Frontal cortex (tissue), 4 donors: ENCODE data around the gene ADD2. TPM values are rescaled to one million over a fixed set of nuclear protein-coding genes. Genes with fewer than 3 reads are reported as not detected.
"Not testable (repeated sequence)": the region's sequence is repeated elsewhere in the genome, so short reads cannot be mapped to it uniquely, and the experiment has no call there.

Source experiments
- DNase-seq, 2 donors: peaks; one replicate each; pipeline ENCODE4 v3.0.0; 2012; ENCODE audit warnings: low spot score in 2 of 2
- FAIRE-seq: peaks from 2 replicates; lab custom pipeline; 2012; peaks lifted over from hg19 to GRCh38; lab: Jason Lieb, UNC
- total RNA-seq: library from RNA; depleted of rRNA; stranded (reverse); fragments of >200 nt; gene quantifications from one replicate; pipeline ENCODE4 v1.2.3, GENCODE V29; 2014
- donor health status: control.
- donor health status: control.
- donor health status: control.

Gene ADD2
- total RNA-seq, 1 donor from 2014 or later: 291 TPM

DNA sequence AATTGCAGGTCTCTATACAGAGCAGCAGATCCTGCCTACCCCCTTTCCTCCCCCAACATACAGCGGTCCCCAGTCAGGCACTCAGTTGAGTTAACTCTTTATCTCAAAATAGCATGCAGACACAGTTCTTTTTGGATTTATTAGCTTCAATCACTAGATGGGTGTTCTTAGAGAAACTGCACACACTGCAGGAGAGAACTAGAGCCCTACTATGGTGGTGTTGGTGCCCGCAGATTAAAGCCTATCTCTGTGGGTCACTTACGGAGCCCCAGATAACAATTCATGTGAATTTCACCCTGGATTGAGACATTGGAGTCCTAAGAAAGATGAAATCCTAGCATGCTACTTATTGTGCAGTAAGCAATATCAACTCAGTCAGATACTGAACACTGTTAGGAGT is 11.9 kb downstream of the ADD2 start:
- DNase-seq (no peak), FAIRE-seq (no peak)

GRCh38 chr2:70753902-70754301 is 14.1 kb downstream of the ADD2 start:
- no peak for DNase-seq
- no peak for FAIRE-seq

GRCh38 chr2:70753031-70753430 is 15.0 kb downstream of the ADD2 start:
- FAIRE-seq: no peak
- DNase-seq: no peak

GRCh38 chr2:70752396-70752795 is 15.6 kb downstream of the ADD2 start:
- no peak for FAIRE-seq
- DNase-seq: no peak

DNA sequence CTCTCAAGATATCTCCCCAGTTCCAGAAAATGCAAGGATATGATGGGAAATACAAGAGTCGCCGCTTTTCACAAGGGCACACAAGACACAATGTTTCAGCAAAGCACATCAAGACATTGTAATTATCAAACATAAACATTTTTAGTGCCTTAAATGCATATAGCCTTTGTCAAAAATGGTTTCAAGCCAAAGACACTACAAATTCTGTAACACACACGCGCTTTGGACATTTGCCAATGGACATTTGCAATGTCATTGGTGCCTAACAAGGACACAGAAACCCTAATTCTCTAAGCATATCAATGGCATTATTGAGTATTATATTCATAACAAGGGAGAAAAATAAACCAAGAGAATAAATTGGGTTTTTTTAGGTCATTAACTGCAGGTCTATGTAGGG is 16.1 kb downstream of the ADD2 start:
- FAIRE-seq: no peak
- no peak for DNase-seq

GRCh38 chr2:70750320-70750719 is 17.7 kb downstream of the ADD2 start:
- FAIRE-seq (no peak), DNase-seq (no peak)

- no peak for FAIRE-seq
- no peak for DNase-seq
Measured at GRCh38 chr2:70748002-70748784, 19.8 kb downstream of the ADD2 start.

DNA sequence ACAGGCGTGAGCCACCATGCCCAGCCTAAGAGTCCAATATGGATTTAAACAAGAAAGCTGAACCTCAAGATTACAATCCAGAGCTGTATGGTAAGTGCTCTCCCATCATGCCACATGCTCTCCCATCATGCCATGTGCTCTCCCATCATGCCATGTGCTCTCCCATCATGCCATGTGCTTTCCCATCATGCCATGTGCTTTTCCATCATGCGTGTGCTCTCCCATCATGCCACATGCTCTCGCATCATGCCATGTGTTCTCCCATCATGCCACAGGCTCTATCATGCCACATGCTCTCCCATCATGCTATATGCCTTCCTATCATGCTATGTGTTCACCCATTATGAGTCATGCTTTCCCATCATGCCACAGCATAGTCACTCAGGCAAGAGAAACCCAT is 20.7 kb downstream of the ADD2 start:
- DNase-seq (no peak), FAIRE-seq (no peak)

GRCh38 chr2:70746094-70746974 is 21.7 kb downstream of the ADD2 start:
- FAIRE-seq (no peak), DNase-seq (no peak)

GRCh38 chr2:70745276-70745825 is 22.6 kb downstream of the ADD2 start:
- FAIRE-seq: no peak

GRCh38 chr2:70744397-70744796 is 23.6 kb downstream of the ADD2 start:
- DNase-seq (no peak), FAIRE-seq (no peak)

More at GRCh38 chr2:70745276-70745825, 22.6 kb downstream of the ADD2 start:
- DNase-seq: no peak

- FAIRE-seq (no peak), DNase-seq (no peak)
Measured at GRCh38 chr2:70743677-70744076, 24.3 kb downstream of the ADD2 start.

DNA sequence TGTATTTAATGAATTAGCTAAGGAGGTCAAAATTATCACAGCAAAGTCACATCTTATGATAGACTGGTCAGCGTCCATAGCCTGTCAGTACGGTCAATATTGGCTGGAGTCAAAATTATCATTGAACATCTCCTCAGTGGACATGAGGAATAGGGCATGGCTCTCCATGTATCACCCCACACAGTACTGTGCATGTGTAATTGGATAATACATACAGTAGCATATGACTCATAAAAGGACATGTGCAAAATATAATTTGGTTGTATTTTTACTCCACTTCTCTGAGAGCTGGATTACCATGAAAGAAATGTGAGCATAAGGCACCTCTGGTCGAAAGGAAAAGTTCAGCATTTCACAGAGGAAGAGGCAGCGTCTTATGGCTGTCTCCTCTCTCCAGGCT is 24.9 kb downstream of the ADD2 start:
- FAIRE-seq: no peak
- DNase-seq: no peak

DNA sequence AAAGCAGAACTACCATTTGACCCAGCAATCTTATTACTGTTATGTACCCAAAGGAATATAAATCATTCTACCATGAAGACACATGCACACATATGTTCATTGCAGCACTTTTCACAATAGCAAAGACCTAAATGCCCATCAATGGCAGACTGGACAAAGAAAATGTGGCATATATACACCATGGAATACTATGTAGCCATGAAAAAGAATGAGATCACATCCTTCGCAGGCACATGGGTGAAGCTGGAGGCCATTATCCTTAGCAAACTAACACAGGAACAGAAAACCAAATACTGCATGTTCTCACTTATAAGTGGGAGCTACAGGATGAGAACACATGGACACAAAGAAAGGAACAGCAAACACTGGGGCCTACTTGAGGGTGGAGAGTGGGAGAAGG is 28.5 kb downstream of the ADD2 start:
- not testable (repeated sequence) for FAIRE-seq, DNase-seq

GRCh38 chr2:70738159-70738558 is 29.8 kb downstream of the ADD2 start:
- FAIRE-seq: no peak

DNA sequence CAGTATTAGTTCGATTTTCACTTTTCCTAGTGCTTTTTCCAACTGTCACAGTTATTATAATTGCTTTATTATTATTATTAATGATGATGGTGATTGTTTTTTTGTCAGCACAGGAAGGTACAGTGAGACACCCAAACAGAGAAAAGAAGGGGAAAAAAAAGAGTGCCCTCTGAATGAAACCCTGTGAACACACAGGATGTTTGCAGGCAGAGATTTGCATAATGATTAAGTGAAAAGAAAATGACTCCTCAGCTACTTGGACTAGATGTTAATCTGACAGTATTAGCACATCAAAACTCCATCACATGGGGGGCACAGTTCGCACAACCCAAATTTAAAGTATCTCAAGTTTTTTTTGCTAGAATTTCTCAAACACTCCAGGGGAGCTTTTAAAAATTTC is 32.9 kb downstream of the ADD2 start:
- FAIRE-seq (no peak), DNase-seq (no peak)

More at GRCh38 chr2:70738159-70738558, 29.8 kb downstream of the ADD2 start:
- no peak for DNase-seq

DNA sequence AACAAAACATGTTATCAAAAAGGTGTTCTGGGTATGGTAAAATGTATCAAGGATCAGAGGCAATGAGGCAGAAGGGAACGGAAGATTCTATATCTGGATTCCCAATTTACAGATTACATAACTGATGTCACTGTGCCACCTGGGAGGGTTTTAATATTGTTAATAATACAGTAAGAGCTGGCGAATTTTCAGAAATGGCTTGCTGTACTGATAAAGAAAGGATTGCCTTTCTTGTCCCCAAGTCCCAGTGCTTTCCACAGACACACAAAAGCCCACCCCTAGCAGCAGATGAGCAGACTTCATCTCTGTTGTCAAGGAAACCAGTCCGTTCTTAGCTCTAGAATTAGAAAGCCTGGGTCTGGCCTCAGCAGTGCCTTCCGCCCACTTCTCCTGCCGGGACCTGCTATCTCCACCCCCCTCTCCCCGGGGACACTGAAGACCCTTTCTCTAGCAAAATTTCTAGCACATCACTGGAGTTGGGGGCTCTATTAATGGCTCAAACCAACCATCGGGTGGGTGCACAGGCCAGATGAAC is 34.3 kb downstream of the ADD2 start:
- FAIRE-seq (no peak), DNase-seq (no peak)

- FAIRE-seq (no peak), DNase-seq (no peak)
Measured at GRCh38 chr2:70732766-70733645, 35.0 kb downstream of the ADD2 start.

GRCh38 chr2:70730730-70731129 is 37.3 kb downstream of the ADD2 start:
- DNase-seq (no peak), FAIRE-seq (no peak)

- FAIRE-seq (no peak), DNase-seq (no peak)
Measured at GRCh38 chr2:70729647-70730046, 38.4 kb downstream of the ADD2 start.
